Mesendoderm (in vitro differentiated cells): ENCODE data around the gene PTPMT1.
A peak's percentile ranks its signal among the peaks of the same experiment; 100 is the strongest.

ENCODE experiments used
- DNase-seq: peaks from one replicate; pipeline ENCODE4 v3.0.0; 2013
- H2AK5ac ChIP-seq: 2 replicates; pipeline ENCODE4 v1.6.1; 2013; ENCODE audit warnings: low read length, inconsistent platforms
- H2BK120ac ChIP-seq: 2 replicates; pipeline ENCODE4 v1.6.1; 2013; ENCODE audit warnings: low read depth, mild to moderate bottlenecking, low read length, moderate library complexity, mixed read lengths
- H2BK15ac ChIP-seq: replicated peaks from 2 replicates; pipeline ENCODE4 v1.6.1; 2013; ENCODE audit warnings: low read depth, mild to moderate bottlenecking, moderate library complexity
- H2BK5ac ChIP-seq: 2 replicates; pipeline ENCODE4 v1.6.1; 2013; ENCODE audit warnings: low read length, inconsistent platforms
- H3K18ac ChIP-seq: 2 replicates; pipeline ENCODE4 v1.6.1; 2013; ENCODE audit warnings: mild to moderate bottlenecking, low read length, mixed read lengths
- H3K23ac ChIP-seq: one replicate; pipeline ENCODE4 v1.6.1; 2013; ENCODE audit warnings: low read length
- H3K27ac ChIP-seq: 2 replicates; pipeline ENCODE4 v1.5.1; 2013; ENCODE audit warnings: low read depth, mild to moderate bottlenecking, inconsistent platforms, low read length, moderate library complexity
- H3K27me3 ChIP-seq: 2 replicates; pipeline ENCODE4 v1.6.1; 2013; ENCODE audit warnings: low read length, control low read depth, mild to moderate bottlenecking, inconsistent platforms; ENCODE audit not compliant: insufficient read depth, poor library complexity
- H3K36me3 ChIP-seq: 2 replicates; pipeline ENCODE4 v1.6.1; 2013; ENCODE audit warnings: low read length, inconsistent platforms; ENCODE audit not compliant: control insufficient read depth, insufficient read depth
- H3K4ac ChIP-seq: one replicate; pipeline ENCODE4 v1.6.1; 2013; ENCODE audit warnings: low read depth, mild to moderate bottlenecking, low read length, moderate library complexity
- H3K4me1 ChIP-seq: 2 replicates; pipeline ENCODE4 v1.6.1; 2013; ENCODE audit warnings: low read depth, low read length, inconsistent platforms; ENCODE audit not compliant: control insufficient read depth
- H3K4me2 ChIP-seq: 2 replicates; pipeline ENCODE4 v1.6.1; 2013; ENCODE audit warnings: low read length
- H3K4me3 ChIP-seq: 2 replicates; pipeline ENCODE4 v1.5.1; 2013; ENCODE audit warnings: mild to moderate bottlenecking, low read length
- H3K56ac ChIP-seq: one replicate; pipeline ENCODE4 v1.6.1; 2013; ENCODE audit warnings: low read length
- H3K79me1 ChIP-seq: 2 replicates; pipeline ENCODE4 v1.6.1; 2013; ENCODE audit warnings: low read length, inconsistent platforms
- H3K79me2 ChIP-seq: 2 replicates; pipeline ENCODE4 v1.6.1; 2013; ENCODE audit warnings: mild to moderate bottlenecking, low read length; ENCODE audit not compliant: control insufficient read depth, insufficient read depth
- H3K9ac ChIP-seq: 2 replicates; pipeline ENCODE4 v1.6.1; 2013; ENCODE audit warnings: low read length, inconsistent platforms
- H4K5ac ChIP-seq: one replicate; pipeline ENCODE4 v1.6.1; 2013; ENCODE audit warnings: low read length
- H4K8ac ChIP-seq: one replicate; pipeline ENCODE4 v1.6.1; 2013; ENCODE audit warnings: low read depth, mild to moderate bottlenecking, control low read depth, low read length, moderate library complexity
- WGBS: extraction: QIAGEN DNeasy Blood & Tissue Kit; methylation state at CpG from one replicate; pipeline ENCODE4 v1.1.7; 2013; ENCODE audit warnings: low lambda C conversion rate, missing lambda C conversion rate; ENCODE audit not compliant: insufficient coverage; ENCODE audit errors: extremely low coverage; 5-methylcytosine and 5-hydroxymethylcytosine counted together

PTPMT1 gene

GRCh38 chr11:47592251-47592650, 26.9 kb downstream of the PTPMT1 start:
- no peaks in the 10 kb centered on the region for H3K79me2 ChIP-seq
- H2BK5ac ChIP-seq = no peak overlapping the region
- H2AK5ac ChIP-seq = no peak overlapping the region
- no peak overlapping the region for H4K5ac ChIP-seq
- no peaks in the 10 kb centered on the region for H3K79me1 ChIP-seq
- no peak overlapping the region for H2BK120ac ChIP-seq
- H3K4me1 ChIP-seq = peaks cover 2% of the 10 kb centered on the region
- no CpG with 5 or more reads among the region's 4 CpGs for WGBS
- no peak overlapping the region for H3K4me2 ChIP-seq
- H2BK15ac ChIP-seq = no peak overlapping the region
- DNase-seq = no peak
- H3K4ac ChIP-seq = no peak overlapping the region
- no peak overlapping the region for H3K56ac ChIP-seq
- no peak overlapping the region for H3K27ac ChIP-seq
- H3K18ac ChIP-seq = no peak overlapping the region
- peaks cover 16% of the 10 kb centered on the region for H3K27me3 ChIP-seq
- H3K9ac ChIP-seq = no peak overlapping the region
- no peak overlapping the region for H3K23ac ChIP-seq
- H4K8ac ChIP-seq = no peak overlapping the region
- no peaks in the 10 kb centered on the region for H3K36me3 ChIP-seq
- no peak overlapping the region for H3K4me3 ChIP-seq

- Histone ChIP-seq H2BK5ac (no peak overlapping the region), H3K18ac (no peak overlapping the region), H3K4me3 (no peak overlapping the region), H3K56ac (no peak overlapping the region), H4K8ac (no peak overlapping the region), H3K23ac (no peak overlapping the region), H3K4me2 (no peak overlapping the region), H3K27me3 (peaks cover 16% of the 10 kb centered on the region), H4K5ac (no peak overlapping the region), H3K79me2 (no peaks in the 10 kb centered on the region), H3K9ac (no peak overlapping the region), H2BK15ac (no peak overlapping the region), H2AK5ac (no peak overlapping the region), H3K27ac (no peak overlapping the region), H3K79me1 (no peaks in the 10 kb centered on the region), H3K4ac (no peak overlapping the region), H3K36me3 (no peaks in the 10 kb centered on the region), H2BK120ac (no peak overlapping the region), H3K4me1 (peaks cover 2% of the 10 kb centered on the region)
- DNase-seq = no peak
- WGBS = no CpG with 5 or more reads among the region's 2 CpGs
Measured at GRCh38 chr11:47592970-47593369, 27.6 kb downstream of the PTPMT1 start.

GRCh38 chr11:47593492-47593933, 28.1 kb downstream of the PTPMT1 start:
- no peak overlapping the region for H4K5ac ChIP-seq
- H3K4me3 ChIP-seq = peak overlapping the region; percentile 43
- H4K8ac ChIP-seq = no peak overlapping the region
- peak overlapping the region; percentile 96 for H3K4me2 ChIP-seq
- H2BK15ac ChIP-seq = no peak overlapping the region
- no peak overlapping the region for H2BK120ac ChIP-seq
- H3K23ac ChIP-seq = no peak overlapping the region
- no peaks in the 10 kb centered on the region for H3K79me2 ChIP-seq
- H3K56ac ChIP-seq = peak overlapping the region; percentile 15
- no peak for DNase-seq
- no peaks in the 10 kb centered on the region for H3K79me1 ChIP-seq
- peak overlapping the region; percentile 69 for H3K9ac ChIP-seq
- no CpG with 5 or more reads among the region's 6 CpGs for WGBS
- no peak overlapping the region for H3K27ac ChIP-seq
- no peak overlapping the region for H3K18ac ChIP-seq
- no peaks in the 10 kb centered on the region for H3K36me3 ChIP-seq
- H2BK5ac ChIP-seq = no peak overlapping the region
- no peak overlapping the region for H2AK5ac ChIP-seq
- no peak overlapping the region for H3K4ac ChIP-seq
- peaks cover 16% of the 10 kb centered on the region for H3K27me3 ChIP-seq
- peaks cover 2% of the 10 kb centered on the region for H3K4me1 ChIP-seq

- Histone ChIP-seq H3K4me2 (peak within 1 kb of the TSS; percentile 96), H3K9ac (peak within 1 kb of the TSS; percentile 69), H2AK5ac (no peak within 1 kb of the TSS), H3K4ac (no peak within 1 kb of the TSS), H3K79me2 (no peaks in the 10 kb centered on the region), H3K23ac (no peak within 1 kb of the TSS), H2BK15ac (no peak within 1 kb of the TSS), H4K5ac (no peak within 1 kb of the TSS), H3K36me3 (no peaks in the 10 kb centered on the region), H3K27me3 (peaks cover 16% of the 10 kb centered on the region), H3K4me3 (peak within 1 kb of the TSS; percentile 43), H2BK120ac (no peak within 1 kb of the TSS), H2BK5ac (no peak within 1 kb of the TSS), H4K8ac (no peak within 1 kb of the TSS), H3K27ac (no peak within 1 kb of the TSS), H3K18ac (peak within 1 kb of the TSS; percentile 53), H3K4me1 (peaks cover 2% of the 10 kb centered on the region), H3K56ac (peak within 1 kb of the TSS; percentile 83), H3K79me1 (no peaks in the 10 kb centered on the region)
- DNase-seq = no peak
- WGBS = no CpG with 5 or more reads among the region's 48 CpGs
Measured at GRCh38 chr11:47593934-47594855, 28.8 kb downstream of the PTPMT1 start, which contains the start of gene C1QTNF4. C1QTNF4 (minus strand) TSS chr11:47594411; CDS start chr11:47590810, 3,601 bp downstream.

- Histone ChIP-seq H3K56ac (no peak overlapping the region), H3K23ac (no peak overlapping the region), H2BK15ac (no peak overlapping the region), H3K79me1 (no peaks in the 10 kb centered on the region), H3K4ac (no peak overlapping the region), H3K27me3 (peaks cover 16% of the 10 kb centered on the region), H2BK120ac (no peak overlapping the region), H3K18ac (no peak overlapping the region), H2AK5ac (no peak overlapping the region), H3K9ac (no peak overlapping the region), H4K8ac (no peak overlapping the region), H3K4me2 (no peak overlapping the region), H3K36me3 (no peaks in the 10 kb centered on the region), H3K4me1 (peaks cover 2% of the 10 kb centered on the region), H3K27ac (no peak overlapping the region), H3K79me2 (no peaks in the 10 kb centered on the region), H4K5ac (no peak overlapping the region), H2BK5ac (no peak overlapping the region), H3K4me3 (no peak overlapping the region)
- WGBS = no CpG with 5 or more reads among the region's 7 CpGs
- DNase-seq = no peak
Measured at GRCh38 chr11:47595029-47595428, 29.6 kb downstream of the PTPMT1 start.
